ENCODE measurements around the gene THSD4. TPM values are rescaled to one million over a fixed set of nuclear protein-coding genes. Genes with fewer than 3 reads are reported as not detected.

THSD4 gene
- total and polyA plus RNA-seq, 5 donors from 2014 or later: not detected

DNA sequence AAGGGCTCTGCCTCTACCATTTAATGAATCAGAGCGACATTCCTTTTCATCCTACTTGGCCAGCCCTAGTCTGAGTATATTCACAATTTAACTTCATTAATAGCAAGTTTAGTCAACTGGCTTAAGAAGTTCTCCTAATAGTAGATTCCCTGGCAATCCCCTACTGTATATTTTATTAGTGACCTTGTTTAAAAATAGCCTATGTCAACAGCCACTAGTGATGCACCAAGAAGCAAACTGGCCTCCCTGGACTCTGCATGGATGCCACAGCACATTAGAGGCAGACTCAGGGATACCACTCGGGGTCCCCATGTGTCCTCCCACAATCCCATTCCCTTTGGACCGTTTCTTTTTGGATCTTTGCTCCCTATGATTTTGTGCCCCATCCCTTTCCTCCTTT is 83.6 kb downstream of the THSD4 start:
- Histone ChIP-seq H3K27ac (ENCODE audit: insufficient read depth, low read length, poor library complexity, severe bottlenecking) (no peak overlapping the region), H3K27me3 (ENCODE audit: control insufficient read depth, insufficient read depth, low read length) (no peaks in the 10 kb centered on the region), H3K36me3 (ENCODE audit: control insufficient read depth, insufficient read depth, low read length) (no peaks in the 10 kb centered on the region), H3K4me3 (ENCODE audit: low read depth, low read length) (no peak overlapping the region), H3K4me1 (ENCODE audit: control insufficient read depth, insufficient read depth, low read length, poor library complexity, severe bottlenecking) (no peaks in the 10 kb centered on the region), H3K9me3 (ENCODE audit: control insufficient read depth in 2 of 2, low read length in 2 of 2) (no peaks in the 10 kb centered on the region)
- peaks cover 4% of the 10 kb centered on the region for H3K27me3 Mint-ChIP-seq
- ATAC-seq (ENCODE audit: low read depth in 2 of 2) (no peak), DNase-seq (no peak)
- H3K9me3 Mint-ChIP-seq: peaks cover 0 to 5% (median 0%) of the 10 kb centered on the region in 7 donors
- no peak overlapping the region for H3K27ac Mint-ChIP-seq
- no peaks in the 10 kb centered on the region for H3K4me1 Mint-ChIP-seq
- no peaks in the 10 kb centered on the region for H3K36me3 Mint-ChIP-seq
- no peak overlapping the region for H3K4me3 Mint-ChIP-seq

DNA sequence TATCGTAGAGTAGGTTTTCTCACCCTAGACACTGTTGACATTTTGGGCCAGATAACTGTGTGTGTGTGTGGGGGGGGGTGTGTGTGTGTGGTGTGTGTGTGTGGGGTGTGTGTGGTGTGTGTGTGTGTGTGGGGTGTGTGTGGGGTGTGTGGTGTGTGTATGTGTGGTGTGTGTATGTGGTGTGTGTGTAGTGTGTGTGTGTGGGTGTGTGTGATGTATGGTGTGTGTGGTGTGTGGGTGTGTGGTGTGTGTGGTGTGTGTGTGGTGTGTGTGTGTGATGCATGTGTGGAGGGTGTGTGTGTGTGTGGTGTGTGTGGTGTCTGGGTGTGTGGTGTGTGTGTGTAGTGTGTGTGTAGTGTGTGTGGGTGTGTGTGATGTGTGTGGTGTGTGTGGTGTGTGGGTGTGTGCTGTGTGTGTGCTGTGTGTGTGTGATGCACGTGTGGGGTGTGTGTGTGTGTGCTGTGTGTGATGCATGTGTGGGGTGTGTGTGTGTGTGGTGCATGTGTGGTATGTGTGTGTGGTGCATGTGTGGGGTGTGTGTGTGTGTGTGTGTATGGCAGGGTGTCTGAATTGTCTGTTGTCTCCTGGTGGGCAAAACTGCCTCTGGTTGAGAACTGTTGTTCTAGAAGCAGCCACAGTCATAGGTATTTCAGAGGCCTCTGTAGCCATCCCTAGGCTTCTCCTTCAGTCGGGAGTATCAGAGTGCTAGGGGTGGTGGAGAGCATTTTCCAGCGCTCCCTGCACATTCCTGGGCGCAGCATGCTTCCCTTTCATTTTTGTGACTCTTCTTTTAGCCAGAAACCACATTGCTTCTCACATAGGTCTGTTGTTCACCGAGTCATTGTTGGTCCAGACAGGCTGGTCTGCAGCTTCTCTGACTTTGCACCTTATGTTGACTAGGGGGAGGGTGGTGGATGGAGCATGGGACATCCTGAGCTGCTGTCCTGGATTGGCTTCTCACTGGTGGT is 84.4 kb downstream of the THSD4 start:
- no peaks in the 10 kb centered on the region for H3K36me3 Mint-ChIP-seq
- Histone ChIP-seq H3K4me3 (ENCODE audit: low read depth, low read length) (no peak overlapping the region), H3K36me3 (ENCODE audit: control insufficient read depth, insufficient read depth, low read length) (no peaks in the 10 kb centered on the region), H3K9me3 (ENCODE audit: control insufficient read depth in 2 of 2, low read length in 2 of 2) (no peaks in the 10 kb centered on the region), H3K4me1 (ENCODE audit: control insufficient read depth, insufficient read depth, low read length, poor library complexity, severe bottlenecking) (no peaks in the 10 kb centered on the region), H3K27ac (ENCODE audit: insufficient read depth, low read length, poor library complexity, severe bottlenecking) (no peak overlapping the region), H3K27me3 (ENCODE audit: control insufficient read depth, insufficient read depth, low read length) (no peaks in the 10 kb centered on the region)
- ATAC-seq (ENCODE audit: low read depth in 2 of 2): no peak
- no peak overlapping the region for H3K27ac Mint-ChIP-seq
- H3K9me3 Mint-ChIP-seq: peaks cover 0 to 5% (median 0%) of the 10 kb centered on the region in 7 donors
- no peaks in the 10 kb centered on the region for H3K4me1 Mint-ChIP-seq
- H3K27me3 Mint-ChIP-seq: peaks cover 4% of the 10 kb centered on the region
- DNase-seq: no peak
- no peak overlapping the region for H3K4me3 Mint-ChIP-seq

DNA sequence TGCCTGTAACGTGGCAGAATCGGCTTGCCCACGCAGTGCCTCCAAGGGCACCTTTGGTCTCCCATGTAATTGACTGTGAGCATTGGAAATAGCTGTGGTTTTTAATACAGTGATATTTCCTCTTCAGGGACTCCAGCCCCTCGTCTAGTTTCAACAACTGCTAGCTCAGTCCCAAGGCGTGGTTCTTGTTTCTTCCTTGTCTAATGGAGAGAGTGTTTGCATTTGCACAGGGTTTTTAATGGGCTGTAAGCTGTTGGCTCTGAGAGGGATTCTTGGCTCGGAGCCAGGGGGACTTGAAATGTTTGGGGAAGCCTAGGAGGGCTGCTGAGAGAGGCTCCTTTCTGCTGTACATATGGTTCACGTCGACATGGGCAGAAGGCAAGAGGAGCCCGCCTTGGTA is 86.2 kb downstream of the THSD4 start:
- Mint-ChIP-seq H3K9me3 (peaks cover 0 to under 1% (median 0%) of the 10 kb centered on the region in 7 donors), H3K4me3 (no peak overlapping the region), H3K27me3 (peaks cover 4% of the 10 kb centered on the region), H3K4me1 (no peaks in the 10 kb centered on the region), H3K27ac (no peak overlapping the region), H3K36me3 (no peaks in the 10 kb centered on the region)
- Histone ChIP-seq H3K27ac (ENCODE audit: insufficient read depth, low read length, poor library complexity, severe bottlenecking) (no peak overlapping the region), H3K4me1 (ENCODE audit: control insufficient read depth, insufficient read depth, low read length, poor library complexity, severe bottlenecking) (no peaks in the 10 kb centered on the region), H3K27me3 (ENCODE audit: control insufficient read depth, insufficient read depth, low read length) (no peaks in the 10 kb centered on the region), H3K9me3 (ENCODE audit: control insufficient read depth in 2 of 2, low read length in 2 of 2) (no peaks in the 10 kb centered on the region), H3K36me3 (ENCODE audit: control insufficient read depth, insufficient read depth, low read length) (no peaks in the 10 kb centered on the region), H3K4me3 (ENCODE audit: low read depth, low read length) (no peak overlapping the region)
- DNase-seq (no peak), ATAC-seq (ENCODE audit: low read depth in 2 of 2) (no peak)

DNA sequence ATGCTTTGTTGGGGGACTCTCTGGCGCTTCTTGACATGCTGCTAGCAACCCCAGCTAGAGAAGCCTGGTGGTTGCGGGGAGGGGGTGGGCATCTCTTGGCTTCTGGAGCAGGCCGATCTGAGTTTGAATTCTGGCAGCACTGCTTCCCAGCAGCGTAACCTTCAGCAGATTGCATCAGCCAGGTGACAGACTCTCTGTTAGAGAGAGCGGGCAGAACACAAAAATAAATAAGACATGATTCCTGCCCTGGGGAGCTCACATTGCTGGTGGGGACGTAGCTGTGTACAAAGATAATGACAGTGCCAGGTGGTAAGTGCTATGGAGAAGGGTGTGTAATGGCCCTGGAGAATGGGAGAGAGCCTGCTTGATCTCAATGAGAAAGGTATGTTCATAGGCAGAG is 87.4 kb downstream of the THSD4 start:
- H3K4me3 Mint-ChIP-seq: no peak overlapping the region

GRCh38 chr15:71203586-71204474 is 88.6 kb downstream of the THSD4 start:
- H3K27me3 Mint-ChIP-seq: no peaks in the 10 kb centered on the region
- DNase-seq: no peak
- H3K4me3 Mint-ChIP-seq: no peak overlapping the region
- no peaks in the 10 kb centered on the region for H3K4me1 Mint-ChIP-seq
- Histone ChIP-seq H3K4me3 (ENCODE audit: low read depth, low read length) (no peak overlapping the region), H3K9me3 (ENCODE audit: control insufficient read depth in 2 of 2, low read length in 2 of 2) (no peaks in the 10 kb centered on the region), H3K36me3 (ENCODE audit: control insufficient read depth, insufficient read depth, low read length) (no peaks in the 10 kb centered on the region), H3K27me3 (ENCODE audit: control insufficient read depth, insufficient read depth, low read length) (no peaks in the 10 kb centered on the region), H3K4me1 (ENCODE audit: control insufficient read depth, insufficient read depth, low read length, poor library complexity, severe bottlenecking) (no peaks in the 10 kb centered on the region), H3K27ac (ENCODE audit: insufficient read depth, low read length, poor library complexity, severe bottlenecking) (no peak overlapping the region)
- no peak overlapping the region for H3K27ac Mint-ChIP-seq
- no peaks in the 10 kb centered on the region for H3K36me3 Mint-ChIP-seq
- H3K9me3 Mint-ChIP-seq: no peaks in the 10 kb centered on the region
- no peak for ATAC-seq (ENCODE audit: low read depth in 2 of 2)

More for the DNA sequence above, 87.4 kb downstream of the THSD4 start:
- no peak for ATAC-seq (ENCODE audit: low read depth in 2 of 2)
- Histone ChIP-seq H3K9me3 (ENCODE audit: control insufficient read depth in 2 of 2, low read length in 2 of 2) (no peaks in the 10 kb centered on the region), H3K27me3 (ENCODE audit: control insufficient read depth, insufficient read depth, low read length) (no peaks in the 10 kb centered on the region), H3K4me3 (ENCODE audit: low read depth, low read length) (no peak overlapping the region), H3K4me1 (ENCODE audit: control insufficient read depth, insufficient read depth, low read length, poor library complexity, severe bottlenecking) (no peaks in the 10 kb centered on the region), H3K27ac (ENCODE audit: insufficient read depth, low read length, poor library complexity, severe bottlenecking) (no peak overlapping the region), H3K36me3 (ENCODE audit: control insufficient read depth, insufficient read depth, low read length) (no peaks in the 10 kb centered on the region)
- Mint-ChIP-seq H3K4me1 (no peaks in the 10 kb centered on the region), H3K36me3 (no peaks in the 10 kb centered on the region), H3K27me3 (no peaks in the 10 kb centered on the region), H3K27ac (no peak overlapping the region), H3K9me3 (no peaks in the 10 kb centered on the region)
- no peak for DNase-seq

DNA sequence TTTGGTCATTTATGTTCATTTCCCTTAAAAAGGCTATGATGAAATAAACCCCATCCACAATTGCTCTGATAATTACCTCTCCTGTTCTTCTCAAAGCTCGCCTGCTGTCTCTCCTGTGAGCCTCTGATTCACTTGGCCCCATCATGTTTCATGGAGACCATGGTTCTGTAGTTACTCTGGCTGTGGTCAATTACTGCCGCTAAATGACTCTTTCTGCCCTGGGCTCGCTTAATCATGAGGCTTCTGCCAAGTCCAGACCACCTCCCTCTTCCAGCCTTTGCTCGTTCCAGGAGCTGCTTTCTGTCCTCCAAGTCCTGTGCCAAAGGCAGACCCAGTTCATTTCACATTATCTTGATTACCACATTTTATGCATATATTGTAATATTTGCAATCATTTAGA is 91.9 kb downstream of the THSD4 start:
- H3K27ac ChIP-seq (ENCODE audit: insufficient read depth, low read length, poor library complexity, severe bottlenecking): no peak overlapping the region
- Mint-ChIP-seq H3K4me3 (no peak overlapping the region), H3K27ac (no peak overlapping the region), H3K9me3 (peaks cover 0 to 2% (median 0%) of the 10 kb centered on the region in 7 donors), H3K27me3 (no peaks in the 10 kb centered on the region), H3K36me3 (no peaks in the 10 kb centered on the region), H3K4me1 (no peaks in the 10 kb centered on the region)
- no peaks in the 10 kb centered on the region for H3K36me3 ChIP-seq (ENCODE audit: control insufficient read depth, insufficient read depth, low read length)
- H3K27me3 ChIP-seq (ENCODE audit: control insufficient read depth, insufficient read depth, low read length): no peaks in the 10 kb centered on the region
- no peak overlapping the region for H3K4me3 ChIP-seq (ENCODE audit: low read depth, low read length)
- H3K9me3 ChIP-seq (ENCODE audit: control insufficient read depth in 2 of 2, low read length in 2 of 2): no peaks in the 10 kb centered on the region
- no peak for ATAC-seq (ENCODE audit: low read depth in 2 of 2)
- no peaks in the 10 kb centered on the region for H3K4me1 ChIP-seq (ENCODE audit: control insufficient read depth, insufficient read depth, low read length, poor library complexity, severe bottlenecking)
- DNase-seq: no peak

DNA sequence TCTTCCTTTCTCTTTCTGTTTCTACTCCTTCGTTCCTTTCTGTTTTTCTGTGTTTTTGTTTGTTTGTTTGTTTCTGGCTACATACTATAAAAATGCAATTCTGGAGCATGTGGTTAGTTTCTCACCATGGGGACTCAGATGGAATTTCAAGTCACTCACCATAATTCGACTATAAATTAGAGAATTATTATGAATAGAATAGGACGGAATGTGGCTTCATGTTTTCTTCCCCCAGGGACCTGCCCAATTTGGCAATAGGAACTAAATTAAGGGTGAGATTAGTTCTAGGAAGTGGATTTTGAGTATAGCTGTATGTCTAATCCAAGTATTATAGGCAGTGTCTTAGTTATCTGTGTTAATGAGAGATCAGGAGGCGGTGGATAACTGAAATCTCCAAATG is 96.9 kb downstream of the THSD4 start:
- no peak overlapping the region for H3K27ac Mint-ChIP-seq
- peaks cover 6% of the 10 kb centered on the region for H3K27me3 Mint-ChIP-seq
- no peak overlapping the region for H3K4me3 Mint-ChIP-seq
- Histone ChIP-seq H3K27me3 (ENCODE audit: control insufficient read depth, insufficient read depth, low read length) (no peaks in the 10 kb centered on the region), H3K9me3 (ENCODE audit: control insufficient read depth in 2 of 2, low read length in 2 of 2) (no peaks in the 10 kb centered on the region), H3K4me1 (ENCODE audit: control insufficient read depth, insufficient read depth, low read length, poor library complexity, severe bottlenecking) (no peaks in the 10 kb centered on the region), H3K4me3 (ENCODE audit: low read depth, low read length) (no peak overlapping the region), H3K36me3 (ENCODE audit: control insufficient read depth, insufficient read depth, low read length) (no peaks in the 10 kb centered on the region), H3K27ac (ENCODE audit: insufficient read depth, low read length, poor library complexity, severe bottlenecking) (no peak overlapping the region)
- no peaks in the 10 kb centered on the region for H3K4me1 Mint-ChIP-seq
- ATAC-seq (ENCODE audit: low read depth in 2 of 2) (no peak), DNase-seq (no peak)
- peaks cover 0 to 5% (median 0%) of the 10 kb centered on the region in 7 donors for H3K9me3 Mint-ChIP-seq
- H3K36me3 Mint-ChIP-seq: no peaks in the 10 kb centered on the region
